MM.1S (cell line): ENCODE measurements around the gene WFIKKN1.

ENCODE experiments used
- CTCF ChIP-seq: fragments of 300-600 bp; sonication (generic); IDR thresholded peaks from 2 replicates; pipeline ENCODE4 v1.5.1; 2016; ENCODE audit warnings: antibody characterized with exemption, low read length, mixed read lengths
- EZH2 ChIP-seq: fragments of 300-600 bp; sonication (generic); optimal IDR thresholded peaks from 2 replicates; pipeline ENCODE3; 2017; ENCODE audit warnings: low read depth, mild to moderate bottlenecking, antibody characterized with exemption, low read length, mixed read lengths

- TF ChIP-seq CTCF (no peak), EZH2 (no peak)
Observed at GRCh38 chr16:582614-583331, 48.0 kb upstream of the WFIKKN1 start.
